Measurements from ENCODE around the gene TPRKB. TPM values are rescaled to one million over a fixed set of nuclear protein-coding genes. Genes with fewer than 3 reads are reported as not detected.

Gene TPRKB
- total and polyA plus RNA-seq, 9 of the 15 experiments (the other 6 are each of a cell fraction or from before 2014, with no cell fraction given) = 55.6 to 250 (median 112) TPM

DNA sequence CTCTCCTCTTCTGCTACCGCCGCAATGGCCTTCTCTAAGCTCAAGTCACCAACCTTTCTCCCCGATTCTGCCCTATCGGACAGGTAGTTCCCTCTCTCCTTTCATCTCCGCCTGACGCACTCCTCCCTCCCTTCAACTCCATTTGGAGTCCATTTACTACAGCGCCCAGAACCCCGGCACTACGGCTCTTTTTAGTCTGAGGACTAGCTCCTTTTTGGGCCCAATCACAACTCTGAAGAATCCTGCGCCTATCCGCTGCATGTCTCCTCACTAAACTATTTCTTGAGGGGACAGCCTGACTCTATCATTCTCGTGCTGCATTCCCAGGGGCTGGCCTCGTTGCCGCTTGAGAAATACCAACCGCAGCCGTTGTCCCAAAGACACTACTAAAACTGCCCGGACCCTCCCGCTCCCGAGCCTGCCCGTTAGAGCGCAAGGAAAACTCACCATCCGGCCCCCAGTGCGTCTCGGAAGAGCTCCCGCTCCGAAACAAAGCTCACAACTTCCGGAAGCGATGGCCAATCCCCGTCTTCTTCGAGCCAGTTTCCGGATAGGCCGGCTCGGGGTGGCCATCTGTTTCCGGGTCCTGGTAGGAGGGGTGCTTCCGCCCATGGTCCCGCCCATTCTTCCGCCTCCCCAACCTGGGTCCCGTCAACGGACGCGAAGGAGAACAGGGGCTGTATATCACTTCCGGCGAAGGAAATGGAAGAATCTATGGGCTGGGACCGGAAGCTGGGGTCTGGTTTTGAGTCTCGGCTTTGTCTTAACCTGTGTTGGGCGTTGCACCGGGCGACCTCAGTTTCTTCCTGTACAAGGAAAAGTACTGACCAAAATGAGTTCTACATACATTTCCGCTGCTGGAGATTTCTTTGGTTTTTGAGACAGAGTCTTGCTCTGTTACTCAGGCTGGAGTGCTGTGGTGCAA lies at the start of gene TPRKB (continued):
- TF ChIP-seq, protein P1, sequence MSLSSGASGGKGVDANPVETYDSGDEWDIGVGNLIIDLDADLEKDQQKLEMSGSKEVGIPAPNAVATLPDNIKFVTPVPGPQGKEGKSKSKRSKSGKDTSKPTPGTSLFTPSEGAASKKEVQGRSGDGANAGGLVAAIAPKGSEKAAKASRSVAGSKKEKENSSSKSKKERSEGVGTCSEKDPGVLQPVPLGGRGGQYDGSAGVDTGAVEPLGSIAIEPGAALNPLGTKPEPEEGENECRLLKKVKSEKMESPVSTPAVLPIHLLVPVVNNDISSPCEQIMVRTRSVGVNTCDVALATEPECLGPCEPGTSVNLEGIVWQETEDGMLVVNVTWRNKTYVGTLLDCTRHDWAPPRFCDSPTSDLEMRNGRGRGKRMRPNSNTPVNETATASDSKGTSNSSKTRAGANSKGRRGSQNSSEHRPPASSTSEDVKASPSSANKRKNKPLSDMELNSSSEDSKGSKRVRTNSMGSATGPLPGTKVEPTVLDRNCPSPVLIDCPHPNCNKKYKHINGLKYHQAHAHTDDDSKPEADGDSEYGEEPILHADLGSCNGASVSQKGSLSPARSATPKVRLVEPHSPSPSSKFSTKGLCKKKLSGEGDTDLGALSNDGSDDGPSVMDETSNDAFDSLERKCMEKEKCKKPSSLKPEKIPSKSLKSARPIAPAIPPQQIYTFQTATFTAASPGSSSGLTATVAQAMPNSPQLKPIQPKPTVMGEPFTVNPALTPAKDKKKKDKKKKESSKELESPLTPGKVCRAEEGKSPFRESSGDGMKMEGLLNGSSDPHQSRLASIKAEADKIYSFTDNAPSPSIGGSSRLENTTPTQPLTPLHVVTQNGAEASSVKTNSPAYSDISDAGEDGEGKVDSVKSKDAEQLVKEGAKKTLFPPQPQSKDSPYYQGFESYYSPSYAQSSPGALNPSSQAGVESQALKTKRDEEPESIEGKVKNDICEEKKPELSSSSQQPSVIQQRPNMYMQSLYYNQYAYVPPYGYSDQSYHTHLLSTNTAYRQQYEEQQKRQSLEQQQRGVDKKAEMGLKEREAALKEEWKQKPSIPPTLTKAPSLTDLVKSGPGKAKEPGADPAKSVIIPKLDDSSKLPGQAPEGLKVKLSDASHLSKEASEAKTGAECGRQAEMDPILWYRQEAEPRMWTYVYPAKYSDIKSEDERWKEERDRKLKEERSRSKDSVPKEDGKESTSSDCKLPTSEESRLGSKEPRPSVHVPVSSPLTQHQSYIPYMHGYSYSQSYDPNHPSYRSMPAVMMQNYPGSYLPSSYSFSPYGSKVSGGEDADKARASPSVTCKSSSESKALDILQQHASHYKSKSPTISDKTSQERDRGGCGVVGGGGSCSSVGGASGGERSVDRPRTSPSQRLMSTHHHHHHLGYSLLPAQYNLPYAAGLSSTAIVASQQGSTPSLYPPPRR (CRISPR knock-in tag; IDR thresholded peaks at IDR 0.05; ENCODE audit: borderline replicate concordance) = no peak
- no peak for TF ChIP-seq ZNF431 (CRISPR knock-in tag; IDR thresholded peaks at IDR 0.05)
- TF ChIP-seq, protein P2, sequence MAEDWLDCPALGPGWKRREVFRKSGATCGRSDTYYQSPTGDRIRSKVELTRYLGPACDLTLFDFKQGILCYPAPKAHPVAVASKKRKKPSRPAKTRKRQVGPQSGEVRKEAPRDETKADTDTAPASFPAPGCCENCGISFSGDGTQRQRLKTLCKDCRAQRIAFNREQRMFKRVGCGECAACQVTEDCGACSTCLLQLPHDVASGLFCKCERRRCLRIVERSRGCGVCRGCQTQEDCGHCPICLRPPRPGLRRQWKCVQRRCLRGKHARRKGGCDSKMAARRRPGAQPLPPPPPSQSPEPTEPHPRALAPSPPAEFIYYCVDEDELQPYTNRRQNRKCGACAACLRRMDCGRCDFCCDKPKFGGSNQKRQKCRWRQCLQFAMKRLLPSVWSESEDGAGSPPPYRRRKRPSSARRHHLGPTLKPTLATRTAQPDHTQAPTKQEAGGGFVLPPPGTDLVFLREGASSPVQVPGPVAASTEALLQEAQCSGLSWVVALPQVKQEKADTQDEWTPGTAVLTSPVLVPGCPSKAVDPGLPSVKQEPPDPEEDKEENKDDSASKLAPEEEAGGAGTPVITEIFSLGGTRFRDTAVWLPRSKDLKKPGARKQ (CRISPR knock-in tag; IDR thresholded peaks at IDR 0.05) = no peak
- TF ChIP-seq, protein P3, sequence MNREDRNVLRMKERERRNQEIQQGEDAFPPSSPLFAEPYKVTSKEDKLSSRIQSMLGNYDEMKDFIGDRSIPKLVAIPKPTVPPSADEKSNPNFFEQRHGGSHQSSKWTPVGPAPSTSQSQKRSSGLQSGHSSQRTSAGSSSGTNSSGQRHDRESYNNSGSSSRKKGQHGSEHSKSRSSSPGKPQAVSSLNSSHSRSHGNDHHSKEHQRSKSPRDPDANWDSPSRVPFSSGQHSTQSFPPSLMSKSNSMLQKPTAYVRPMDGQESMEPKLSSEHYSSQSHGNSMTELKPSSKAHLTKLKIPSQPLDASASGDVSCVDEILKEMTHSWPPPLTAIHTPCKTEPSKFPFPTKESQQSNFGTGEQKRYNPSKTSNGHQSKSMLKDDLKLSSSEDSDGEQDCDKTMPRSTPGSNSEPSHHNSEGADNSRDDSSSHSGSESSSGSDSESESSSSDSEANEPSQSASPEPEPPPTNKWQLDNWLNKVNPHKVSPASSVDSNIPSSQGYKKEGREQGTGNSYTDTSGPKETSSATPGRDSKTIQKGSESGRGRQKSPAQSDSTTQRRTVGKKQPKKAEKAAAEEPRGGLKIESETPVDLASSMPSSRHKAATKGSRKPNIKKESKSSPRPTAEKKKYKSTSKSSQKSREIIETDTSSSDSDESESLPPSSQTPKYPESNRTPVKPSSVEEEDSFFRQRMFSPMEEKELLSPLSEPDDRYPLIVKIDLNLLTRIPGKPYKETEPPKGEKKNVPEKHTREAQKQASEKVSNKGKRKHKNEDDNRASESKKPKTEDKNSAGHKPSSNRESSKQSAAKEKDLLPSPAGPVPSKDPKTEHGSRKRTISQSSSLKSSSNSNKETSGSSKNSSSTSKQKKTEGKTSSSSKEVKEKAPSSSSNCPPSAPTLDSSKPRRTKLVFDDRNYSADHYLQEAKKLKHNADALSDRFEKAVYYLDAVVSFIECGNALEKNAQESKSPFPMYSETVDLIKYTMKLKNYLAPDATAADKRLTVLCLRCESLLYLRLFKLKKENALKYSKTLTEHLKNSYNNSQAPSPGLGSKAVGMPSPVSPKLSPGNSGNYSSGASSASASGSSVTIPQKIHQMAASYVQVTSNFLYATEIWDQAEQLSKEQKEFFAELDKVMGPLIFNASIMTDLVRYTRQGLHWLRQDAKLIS (CRISPR knock-in tag; IDR thresholded peaks at IDR 0.05) = no peak
- TF ChIP-seq POLR2B (IDR thresholded peaks at IDR 0.05; ENCODE audit: low read depth, partially characterized antibody) = peak; percentile 87
- no peak for TF ChIP-seq RFX5 (IDR thresholded peaks at IDR 0.05; ENCODE audit: low read depth, low read length)
- TF ChIP-seq SAFB (IDR thresholded peaks at IDR 0.05; ENCODE audit: borderline replicate concordance, low read depth, low read length) = no peak
- TF ChIP-seq, protein P4, sequence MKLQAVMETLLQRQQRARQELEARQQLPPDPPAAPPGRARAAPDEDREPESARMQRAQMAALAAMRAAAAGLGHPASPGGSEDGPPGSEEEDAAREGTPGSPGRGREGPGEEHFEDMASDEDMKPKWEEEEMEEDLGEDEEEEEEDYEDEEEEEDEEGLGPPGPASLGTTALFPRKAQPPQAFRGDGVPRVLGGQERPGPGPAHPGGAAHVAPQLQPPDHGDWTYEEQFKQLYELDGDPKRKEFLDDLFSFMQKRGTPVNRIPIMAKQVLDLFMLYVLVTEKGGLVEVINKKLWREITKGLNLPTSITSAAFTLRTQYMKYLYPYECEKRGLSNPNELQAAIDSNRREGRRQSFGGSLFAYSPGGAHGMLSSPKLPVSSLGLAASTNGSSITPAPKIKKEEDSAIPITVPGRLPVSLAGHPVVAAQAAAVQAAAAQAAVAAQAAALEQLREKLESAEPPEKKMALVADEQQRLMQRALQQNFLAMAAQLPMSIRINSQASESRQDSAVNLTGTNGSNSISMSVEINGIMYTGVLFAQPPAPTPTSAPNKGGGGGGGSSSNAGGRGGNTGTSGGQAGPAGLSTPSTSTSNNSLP (IDR thresholded peaks at IDR 0.05; ENCODE audit: borderline replicate concordance, low read depth, low read length) = no peak
- peak; percentile 6 to 31; a peak in 1 of 4 replicates for TF ChIP-seq SIX5 (IDR thresholded peaks at IDR 0.05; ENCODE audit: borderline replicate concordance in 1 of 2, insufficient read depth in 1 of 2, low read depth in 1 of 2, low read length in 2 of 2)
- no peak for TF ChIP-seq SIRT6 (IDR thresholded peaks at IDR 0.05; ENCODE audit: low read depth, low read length)
- 0 out of 2 replicates have a peak, but pooled peaks have one; percentile 31 for TF ChIP-seq ZFPM2 (CRISPR knock-in tag; IDR thresholded peaks at IDR 0.05)
- no peak for TF ChIP-seq GTF2A2 (tag; IDR thresholded peaks at IDR 0.05)
- TF ChIP-seq CREM (IDR thresholded peaks at IDR 0.05; ENCODE audit: low read depth) = peak; percentile 82
- no peak for TF ChIP-seq ZNF696 (CRISPR knock-in tag; conservative IDR thresholded peaks at IDR 0.05)

Measured in K562 (cell line).